IMR-90 (cell line): ENCODE results near the gene NAA38. TPM values are rescaled to one million over a fixed set of nuclear protein-coding genes. Genes with fewer than 3 reads are reported as not detected.
A peak's percentile ranks its signal among the peaks of the same experiment; 100 is the strongest.

Experiments used
- ATAC-seq: fragments of 200-7000 bp; cut with Tn5 transposase; 2 replicates; pipeline ENCODE4 v1.9.1; 2020; ENCODE audit warnings: low read depth, mild to moderate bottlenecking, moderate library complexity
- BruUV-seq: library from RNA; stranded (reverse); fragments of 400-500 nt; replicated peaks from 2 replicates; lab custom pipeline; 2021; lab: Mats Ljungman, UMichigan
- CTCF ChIA-PET: fragments of 300-600 bp; formaldehyde crosslinking; extraction: SDS; loops from one replicate; lab custom pipeline; 2021; ENCODE audit warnings: antibody characterized with exemption; lab: Yijun Ruan, JAX
- POLR2A ChIA-PET: fragments of 300-600 bp; sonication (Branson Sonifier 250); formaldehyde crosslinking; loops from one replicate; lab custom pipeline; 2022; ENCODE audit warnings: antibody characterized with exemption; ENCODE audit not compliant: unreplicated experiment; lab: Charles Lee
- DNase-seq: peaks from one replicate; pipeline ENCODE4 v3.0.0; 2013
- H2AFZ ChIP-seq: replicated peaks from 2 replicates; pipeline ENCODE3; 2013; ENCODE audit warnings: low read length, mild to moderate bottlenecking; ENCODE audit not compliant: poor library complexity
- H2AK5ac ChIP-seq: 2 replicates; pipeline ENCODE4 v1.6.1; 2013; ENCODE audit warnings: low read depth, low read length, inconsistent platforms
- H2AK9ac ChIP-seq: replicated peaks from 2 replicates; pipeline ENCODE3; 2013; ENCODE audit warnings: mild to moderate bottlenecking, low read depth, low read length, moderate library complexity; ENCODE audit not compliant: poor library complexity
- H2BK120ac ChIP-seq: 2 replicates; pipeline ENCODE4 v1.6.1; 2013; ENCODE audit warnings: low read depth, low read length, inconsistent platforms
- H2BK15ac ChIP-seq: 3 replicates; pipeline ENCODE4 v1.6.1; 2013; ENCODE audit warnings: low read depth, low read length, inconsistent platforms
- H2BK20ac ChIP-seq: 2 replicates; pipeline ENCODE4 v1.6.1; 2013; ENCODE audit warnings: low read depth, mild to moderate bottlenecking, inconsistent platforms, low read length, moderate library complexity
- H2BK5ac ChIP-seq: 2 replicates; pipeline ENCODE4 v1.6.1; 2013; ENCODE audit warnings: mild to moderate bottlenecking, low read depth, low read length, inconsistent platforms; ENCODE audit not compliant: poor library complexity, severe bottlenecking
- H3K14ac ChIP-seq: replicated peaks from 2 replicates; pipeline ENCODE4 v1.6.1; 2013; ENCODE audit warnings: low read depth, low read length, inconsistent platforms
- H3K18ac ChIP-seq: 2 replicates; pipeline ENCODE4 v1.6.1; 2013; ENCODE audit warnings: low read depth, low read length, control low read depth
- H3K23ac ChIP-seq: 2 replicates; pipeline ENCODE4 v1.6.1; 2013; ENCODE audit warnings: low read depth, low read length, inconsistent platforms
- H3K27ac ChIP-seq: 2 replicates; pipeline ENCODE4 v1.5.1; 2013; ENCODE audit warnings: mild to moderate bottlenecking, control low read depth, low read length; ENCODE audit not compliant: insufficient read depth
- H3K27me3 ChIP-seq: 2 replicates; pipeline ENCODE4 v1.6.1; 2013; ENCODE audit warnings: low read length; ENCODE audit not compliant: control insufficient read depth, insufficient read depth
- H3K36me3 ChIP-seq: 2 replicates; pipeline ENCODE4 v1.6.1; 2013; ENCODE audit warnings: low read length, mixed read lengths; ENCODE audit not compliant: control insufficient read depth, insufficient read depth
- H3K4ac ChIP-seq: 2 replicates; pipeline ENCODE4 v1.6.1; 2013; ENCODE audit warnings: low read depth, low read length, inconsistent platforms
- H3K4me1 ChIP-seq: 2 replicates; pipeline ENCODE4 v1.6.1; 2013; ENCODE audit warnings: low read length, mixed read lengths; ENCODE audit not compliant: control insufficient read depth, insufficient read depth
- H3K4me2 ChIP-seq: 2 replicates; pipeline ENCODE4 v1.6.1; 2013; ENCODE audit warnings: low read depth, mild to moderate bottlenecking, control low read depth, low read length, moderate library complexity
- H3K4me3 ChIP-seq: 2 replicates; pipeline ENCODE4 v1.5.1; 2013; ENCODE audit warnings: low read depth, mild to moderate bottlenecking, control low read depth, low read length, moderate library complexity; ENCODE audit not compliant: insufficient read depth
- H3K56ac ChIP-seq: 2 replicates; pipeline ENCODE4 v1.6.1; 2013; ENCODE audit warnings: low read length, inconsistent platforms; ENCODE audit not compliant: insufficient read depth; ENCODE audit errors: extremely low read depth
- H3K79me1 ChIP-seq, 2 experiments: 2 replicates each; pipeline ENCODE4 v1.6.1; 2013; ENCODE audit warnings: low read length in 2 of 2, inconsistent platforms in 1 of 2, low read depth in 1 of 2
- H3K9ac ChIP-seq: 2 replicates; pipeline ENCODE4 v1.6.1; 2013; ENCODE audit warnings: low read depth, low read length, control low read depth
- H3K9me1 ChIP-seq: 2 replicates; pipeline ENCODE4 v1.6.1; 2013; ENCODE audit warnings: low read length, inconsistent platforms; ENCODE audit not compliant: insufficient read depth
- H3K9me3 ChIP-seq: 2 replicates; pipeline ENCODE4 v1.6.1; 2013; ENCODE audit warnings: low read length; ENCODE audit not compliant: control insufficient read depth, insufficient read depth
- H4K20me1 ChIP-seq: 2 replicates; pipeline ENCODE4 v1.6.1; 2013; ENCODE audit warnings: low read length, inconsistent platforms; ENCODE audit not compliant: insufficient read depth
- H4K5ac ChIP-seq: 2 replicates; pipeline ENCODE4 v1.6.1; 2013; ENCODE audit warnings: mild to moderate bottlenecking, low read depth, low read length, control low read depth
- H4K8ac ChIP-seq, 2 experiments: 2 replicates each; pipeline ENCODE4 v1.6.1; 2013; ENCODE audit warnings: low read depth in 2 of 2, low read length in 2 of 2, control low read depth in 1 of 2, inconsistent platforms in 1 of 2
- H4K91ac ChIP-seq: 2 replicates; pipeline ENCODE4 v1.6.1; 2013; ENCODE audit warnings: low read depth, low read length, inconsistent platforms; ENCODE audit not compliant: insufficient read depth
- BHLHE40 ChIP-seq: fragments of 150-350 bp; IDR thresholded peaks from 2 replicates; pipeline ENCODE4 v1.6.1; 2016; ENCODE audit warnings: mild to moderate bottlenecking, low read depth, low read length
- CEBPB ChIP-seq: IDR thresholded peaks from 2 replicates; pipeline ENCODE4 v1.6.1; 2012; ENCODE audit warnings: low read depth, low read length, improper control_type of control experiment
- CHD1 ChIP-seq: IDR thresholded peaks from 2 replicates; pipeline ENCODE4 v1.6.1; 2012; ENCODE audit warnings: low read depth, low read length, improper control_type of control experiment
- CTCF ChIP-seq: conservative IDR thresholded peaks from 2 replicates; pipeline ENCODE4 v1.5.1; 2012; ENCODE audit warnings: mild to moderate bottlenecking, low read depth, low read length, improper control_type of control experiment
- FOS ChIP-seq: fragments of 150-350 bp; IDR thresholded peaks from 2 replicates; pipeline ENCODE4 v1.6.1; 2016; ENCODE audit warnings: low read depth, low read length
- MAFK ChIP-seq: IDR thresholded peaks from 2 replicates; pipeline ENCODE4 v1.6.1; 2012; ENCODE audit warnings: low read depth, low read length, improper control_type of control experiment
- NFE2L2 ChIP-seq: fragments of 150-350 bp; IDR thresholded peaks from 2 replicates; pipeline ENCODE4 v1.6.1; 2016; ENCODE audit warnings: low read depth, mild to moderate bottlenecking, low read length
- POLR2A ChIP-seq: IDR thresholded peaks from 2 replicates; pipeline ENCODE4 v1.6.1; 2012; ENCODE audit warnings: mild to moderate bottlenecking, low read depth, low read length
- RCOR1 ChIP-seq: IDR thresholded peaks from 2 replicates; pipeline ENCODE4 v1.6.1; 2012; ENCODE audit warnings: mild to moderate bottlenecking, low read length, improper control_type of control experiment; ENCODE audit not compliant: insufficient replicate concordance
- SMC3 ChIP-seq: fragments of 150-350 bp; IDR thresholded peaks from 2 replicates; pipeline ENCODE4 v1.6.1; 2016; ENCODE audit warnings: low read depth, mild to moderate bottlenecking, antibody characterized with exemption, low read length, moderate library complexity
- USF2 ChIP-seq: fragments of 150-350 bp; IDR thresholded peaks from 2 replicates; pipeline ENCODE4 v1.6.1; 2017; ENCODE audit warnings: mild to moderate bottlenecking, antibody characterized with exemption, low read length, low read depth
- WGBS, 2 experiments: methylation state at CpG; one replicate each; pipeline versions ENCODE4 v1.1.5 to v1.1.7; 2013; ENCODE audit warnings: missing lambda C conversion rate in 2 of 2; ENCODE audit not compliant: insufficient read length in 1 of 2; ENCODE audit errors: extremely low coverage in 2 of 2; 5-methylcytosine and 5-hydroxymethylcytosine counted together
- dilution Hi-C: fragments of 300-500 bp; cut with HindIII; formaldehyde crosslinking; loops from one replicate; pipeline ENCODE4 v1.14.3; 2018; ENCODE audit warnings: low sequenced_read_pairs; ENCODE audit not compliant: unreplicated experiment
- in situ Hi-C: fragments of 300-500 bp; cut with MboI; formaldehyde crosslinking; loops from 3 replicates; pipeline ENCODE4 v1.14.3; 2019; ENCODE audit warnings: low sequenced_read_pairs, inconsistent platforms, mixed read lengths
- intact Hi-C: fragments of 100-400 bp; cut with micrococcal nuclease; formaldehyde crosslinking; loops from 2 replicates; pipeline ENCODE4 v1.10.0; 2022
- polyA plus RNA-seq, 3 experiments: library from polyadenylated mRNA; depleted of rRNA; stranded (reverse); fragments of >200 nt; gene quantifications; 2 replicates each; pipeline ENCODE4 v1.2.3, GENCODE V29; 2012; ENCODE audit warnings: low replicate concordance in 1 of 3
- total RNA-seq: library from RNA; depleted of rRNA; stranded (reverse); fragments of >200 nt; gene quantifications from 2 replicates; pipeline ENCODE4 v1.2.3, GENCODE V29; 2012

NAA38 gene
- total and polyA plus RNA-seq, 2 of the 4 experiments (the other 2 are of a cell fraction) = 40.7 to 76.8 TPM

- no TSS peak for BruUV-seq
- Histone ChIP-seq H3K9me1 (peaks cover 9% of the 10 kb centered on the region), H3K27me3 (no peaks in the 10 kb centered on the region), H3K4ac (peak overlapping the region; percentile 98), H4K8ac (peak overlapping the region; percentile 85 to 89), H3K79me1 (peaks cover 9 to 55% of the 10 kb centered on the region in 2 experiments), H3K9ac (peak overlapping the region; percentile 99), H3K56ac (0 out of 2 replicates have a peak overlapping the region, but pooled peaks have one; percentile 68), H2AFZ (peak overlapping the region; percentile 85), H4K5ac (peak overlapping the region; percentile 92), H3K36me3 (peaks cover 14% of the 10 kb centered on the region), H4K91ac (peak overlapping the region; percentile 96), H3K4me2 (no peak overlapping the region), H2AK5ac (peak overlapping the region; percentile 99), H2BK15ac (no peak overlapping the region; the same call in 2 of the 3 replicates), H3K14ac (peak overlapping the region; percentile 97), H2BK5ac (peak overlapping the region; percentile 98), H3K4me3 (peak overlapping the region; percentile 98), H3K18ac (peak overlapping the region; percentile 97), H3K9me3 (no peaks in the 10 kb centered on the region), H4K20me1 (peaks cover 14% of the 10 kb centered on the region), H3K27ac (peak overlapping the region; percentile 100), H3K4me1 (peaks cover 25% of the 10 kb centered on the region), H2AK9ac (peak overlapping the region; percentile 97), H2BK120ac (peak overlapping the region; percentile 79), H2BK20ac (no peak overlapping the region), H3K23ac (no peak overlapping the region; the same call in 1 of the 2 replicates)
- peak; percentile 6; the same call in 1 of the 2 replicates for ATAC-seq
- no peak for DNase-seq
- POLR2A ChIA-PET = interaction anchor here (0.7 kb wide), 1 partner anchor 288 kb away, joined by 3 read pairs; no protein-coding TSS in a partner anchor
- 0% methylated on average over 10 of the region's 100 CpGs; no CpG with 5 or more reads in 1 of the 2 experiments for WGBS, 2 experiments
- dilution Hi-C loops = no loop called here
- intact Hi-C loops = no loop called here
- CTCF ChIA-PET = interaction anchor here (0.6 kb wide), 1 partner anchor 21 kb away, joined by 3 read pairs; no protein-coding TSS in a partner anchor
- TF ChIP-seq USF2 = no peak
- TF ChIP-seq BHLHE40 = no peak
- no peak for TF ChIP-seq CHD1
- TF ChIP-seq MAFK = no peak
- no peak for TF ChIP-seq CTCF
- TF ChIP-seq CEBPB = no peak
- TF ChIP-seq FOS = no peak
- no peak for TF ChIP-seq SMC3
- TF ChIP-seq POLR2A = no peak
- TF ChIP-seq RCOR1 = no peak
- TF ChIP-seq NFE2L2 = no peak
- in situ Hi-C loops = no loop called here
Observed at GRCh38 chr17:7884581-7885366, 27.4 kb upstream of the NAA38 start.
